GM06990 (cell line): ENCODE results near the gene ABCB9.
A peak's percentile ranks its signal among the peaks of the same experiment; 100 is the strongest.

ENCODE experiments used
- DNase-seq: peaks from one replicate; pipeline ENCODE4 v3.0.0-alpha.2; 2011; ENCODE audit not compliant: insufficient read length; ENCODE audit errors: extremely low read depth
- H3K27me3 ChIP-seq: replicated peaks from 2 replicates; pipeline ENCODE4 v1.6.0; 2011; ENCODE audit warnings: low read length; ENCODE audit not compliant: control insufficient read depth, insufficient read depth
- H3K36me3 ChIP-seq: 2 replicates; pipeline ENCODE4 v1.5.1; 2011; ENCODE audit warnings: low read length; ENCODE audit not compliant: control insufficient read depth, insufficient read depth
- H3K4me3 ChIP-seq: replicated peaks from 2 replicates; pipeline ENCODE4 v1.5.1; 2011; ENCODE audit warnings: low read depth, mild to moderate bottlenecking, control low read depth, low read length
- CTCF ChIP-seq: IDR thresholded peaks from 2 replicates; pipeline ENCODE4 v1.5.1; 2011; ENCODE audit warnings: low read length, control low read depth, mild to moderate bottlenecking, inconsistent platforms; ENCODE audit not compliant: insufficient read depth, poor library complexity, severe bottlenecking

ABCB9 gene

GRCh38 chr12:122886851-122887818, 79.1 kb downstream of the ABCB9 start:
- DNase-seq = peak; percentile 73
- peak overlapping the region; percentile 1; the same call in 1 of the 2 replicates for H3K4me3 ChIP-seq

GRCh38 chr12:122886161-122886560, 80.1 kb downstream of the ABCB9 start:
- Histone ChIP-seq H3K27me3 (no peaks in the 10 kb centered on the region), H3K4me3 (no peak overlapping the region), H3K36me3 (no peaks in the 10 kb centered on the region)
- TF ChIP-seq CTCF = no peak
- no peak for DNase-seq

More at GRCh38 chr12:122886851-122887818, 79.1 kb downstream of the ABCB9 start:
- H3K36me3 ChIP-seq = no peaks in the 10 kb centered on the region
- H3K27me3 ChIP-seq = no peaks in the 10 kb centered on the region
- TF ChIP-seq CTCF = no peak

GRCh38 chr12:122884860-122885259, 81.4 kb downstream of the ABCB9 start:
- DNase-seq = no peak
- no peaks in the 10 kb centered on the region for H3K27me3 ChIP-seq
- no peak for TF ChIP-seq CTCF

GRCh38 chr12:122884091-122884826, 82.0 kb downstream of the ABCB9 start:
- no peak for TF ChIP-seq CTCF
- Histone ChIP-seq H3K4me3 (no peak overlapping the region), H3K36me3 (no peaks in the 10 kb centered on the region; the same call in 1 of the 2 replicates), H3K27me3 (no peaks in the 10 kb centered on the region)
- no peak for DNase-seq

More at GRCh38 chr12:122884860-122885259, 81.4 kb downstream of the ABCB9 start:
- H3K4me3 ChIP-seq = no peak overlapping the region
- no peaks in the 10 kb centered on the region; the same call in 1 of the 2 replicates for H3K36me3 ChIP-seq

GRCh38 chr12:122882908-122883558, 83.2 kb downstream of the ABCB9 start:
- TF ChIP-seq CTCF = no peak
- DNase-seq = no peak

More at GRCh38 chr12:122882908-122883558, 83.2 kb downstream of the ABCB9 start:
- no peak overlapping the region for H3K4me3 ChIP-seq
- no peaks in the 10 kb centered on the region for H3K27me3 ChIP-seq
- no peaks in the 10 kb centered on the region; the same call in 1 of the 2 replicates for H3K36me3 ChIP-seq
